HG03469 (cell line): Measurements from ENCODE around the gene TTC13.
"Not testable (repeated sequence)": the region's sequence is repeated elsewhere in the genome, so short reads cannot be mapped to it uniquely, and the experiment has no call there.

Experiments
- ATAC-seq: cut with Tn5 transposase; IDR thresholded peaks from one replicate; pipeline ENCODE4 v1.9.1; 2021; ENCODE audit warnings: mild to moderate bottlenecking, moderate library complexity, moderate number of reproducible peaks; ENCODE audit not compliant: unreplicated experiment

TTC13 gene

GRCh38 chr1:230992100-230992774 is 13.6 kb upstream of the TTC13 start:
- ATAC-seq, result no peak

- ATAC-seq, result no peak
Observed at GRCh38 chr1:230987448-230987847, 8.8 kb upstream of the TTC13 start.

DNA sequence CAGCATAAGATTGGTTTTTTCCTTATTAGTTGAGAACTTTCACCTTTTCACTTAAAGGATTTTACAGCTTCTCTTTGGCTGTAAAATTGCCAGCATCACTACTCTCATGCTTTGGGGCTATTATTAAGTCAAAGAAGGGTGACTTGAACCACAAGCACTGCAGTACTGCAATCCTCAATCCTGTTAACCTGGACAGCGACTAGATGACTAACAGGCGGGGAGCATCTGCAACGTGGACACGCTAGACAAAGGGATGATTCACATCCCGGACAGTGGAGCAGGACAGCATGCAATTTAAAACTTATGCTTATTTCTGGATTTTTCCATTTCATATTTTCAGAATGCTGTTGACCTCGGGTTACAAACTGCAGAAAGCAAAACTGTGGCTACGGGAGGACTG is 8.3 kb upstream of the TTC13 start:
- ATAC-seq, result no peak

DNA sequence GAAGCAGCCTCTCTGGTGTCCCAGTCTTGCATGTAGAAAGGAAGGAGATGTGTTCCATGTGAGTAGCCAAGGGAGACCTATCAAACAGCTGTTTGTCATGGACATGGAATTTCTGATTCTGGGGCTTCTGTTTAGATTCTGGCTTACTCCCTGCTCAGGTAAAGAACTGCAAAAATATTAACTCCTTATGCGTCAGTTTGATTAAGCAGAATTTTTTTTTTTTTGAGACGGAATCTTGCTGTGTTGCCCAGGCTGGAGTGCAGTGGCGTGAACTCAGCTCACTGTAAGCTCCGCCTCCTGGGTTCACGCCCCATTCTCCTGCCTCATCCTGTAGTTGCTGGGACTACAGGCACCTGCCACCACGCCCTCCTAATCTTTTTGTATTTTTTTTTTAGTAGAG is 7.0 kb upstream of the TTC13 start:
- no peak for ATAC-seq

DNA sequence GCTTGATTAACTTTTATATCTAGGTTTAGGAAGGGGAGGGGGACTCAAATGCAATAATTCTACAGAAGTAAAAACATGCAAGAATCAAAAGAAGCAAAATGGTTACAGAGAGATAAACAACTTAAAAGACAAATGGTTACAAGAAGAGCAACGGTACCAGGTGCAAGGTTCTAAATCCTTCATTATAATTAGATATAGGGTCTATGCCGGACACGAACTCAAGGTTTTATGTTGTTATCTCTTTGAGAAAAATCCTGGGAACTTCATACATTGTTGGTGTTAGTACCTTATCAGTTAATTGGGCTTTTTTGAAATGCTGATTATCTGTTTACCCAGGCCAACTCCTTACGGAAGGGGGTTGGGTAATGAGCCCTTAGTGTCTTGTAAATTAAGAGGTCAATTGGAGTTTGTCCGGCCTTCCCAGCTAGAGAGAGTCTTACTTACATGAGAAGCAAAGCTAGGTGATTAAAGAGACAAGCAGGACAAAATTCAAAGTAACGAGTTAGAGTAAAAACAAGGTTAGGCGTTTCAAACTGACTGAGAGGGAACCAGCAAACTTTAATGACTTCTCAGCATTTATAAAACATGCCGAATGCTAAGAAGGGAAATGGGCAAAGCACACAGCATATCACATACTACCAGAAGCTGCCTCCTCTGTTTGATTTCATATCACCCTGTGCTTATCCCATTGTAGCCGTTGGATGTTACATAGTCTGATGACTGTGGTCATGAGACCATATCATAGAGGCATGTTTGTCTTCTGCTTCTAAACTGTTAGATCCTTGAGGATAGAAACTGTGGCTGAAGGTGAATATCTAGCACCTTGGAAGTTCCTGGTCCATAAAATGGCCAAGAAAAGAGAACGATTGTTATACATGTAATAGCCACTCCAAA is 6.2 kb upstream of the TTC13 start:
- not testable (repeated sequence) for ATAC-seq

GRCh38 chr1:230983811-230984210 is 5.2 kb upstream of the TTC13 start:
- no peak for ATAC-seq

DNA sequence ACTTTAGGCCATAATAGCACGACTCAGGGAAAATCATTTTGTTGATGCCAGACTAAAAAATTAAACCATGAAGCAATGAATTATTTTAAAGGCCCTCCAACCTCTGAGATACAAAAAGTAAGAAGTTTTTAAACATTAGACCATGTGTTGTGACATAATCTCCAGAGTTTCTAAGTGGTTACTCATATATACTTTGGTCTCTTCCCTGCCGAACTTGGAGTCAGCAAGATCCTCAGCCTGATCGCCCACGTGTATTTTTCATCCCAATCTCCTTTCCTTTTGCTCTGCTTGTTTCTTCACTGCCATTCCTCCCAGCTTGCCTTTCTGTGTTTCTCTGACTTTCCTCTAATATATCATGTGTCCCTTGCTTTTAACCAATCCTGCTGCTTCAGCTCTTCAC is 4.0 kb upstream of the TTC13 start:
- no peak for ATAC-seq

- ATAC-seq, result no peak
Observed at GRCh38 chr1:230979952-230980351, 1.3 kb upstream of the TTC13 start.

GRCh38 chr1:230979389-230979716 is 692 bp upstream of the TTC13 start:
- no peak for ATAC-seq

- no peak for ATAC-seq
Observed at GRCh38 chr1:230977761-230978490, 735 bp downstream of the TTC13 start.

GRCh38 chr1:230976825-230977747 is 1.6 kb downstream of the TTC13 start:
- ATAC-seq, result no peak

GRCh38 chr1:230976360-230976759 is 2.3 kb downstream of the TTC13 start:
- ATAC-seq, result no peak

GRCh38 chr1:230975636-230976035 is 3.0 kb downstream of the TTC13 start:
- no peak for ATAC-seq

- ATAC-seq, result peak; percentile 86
Observed at GRCh38 chr1:230972855-230973271, 5.8 kb downstream of the TTC13 start.

DNA sequence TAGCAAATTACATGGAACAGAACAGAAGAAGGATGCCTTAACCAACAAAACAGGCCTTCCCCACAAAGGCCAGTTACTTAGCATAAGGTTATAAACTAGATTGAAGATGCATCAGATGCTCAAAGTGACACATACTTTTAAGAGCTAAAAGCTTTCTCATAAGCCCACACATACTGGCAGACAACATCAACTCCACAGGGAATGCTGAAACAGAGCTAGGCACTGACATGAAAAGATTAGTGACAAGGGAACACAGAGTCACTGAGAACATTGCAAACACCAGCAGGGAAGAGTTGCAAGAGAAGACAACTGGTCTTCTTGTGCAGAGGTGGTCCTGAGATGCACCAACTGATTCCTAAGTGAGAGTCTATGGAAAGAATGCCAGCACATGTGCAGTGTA is 6.9 kb downstream of the TTC13 start:
- no peak for ATAC-seq

- no peak for ATAC-seq
Observed at GRCh38 chr1:230970432-230970831, 8.2 kb downstream of the TTC13 start.

DNA sequence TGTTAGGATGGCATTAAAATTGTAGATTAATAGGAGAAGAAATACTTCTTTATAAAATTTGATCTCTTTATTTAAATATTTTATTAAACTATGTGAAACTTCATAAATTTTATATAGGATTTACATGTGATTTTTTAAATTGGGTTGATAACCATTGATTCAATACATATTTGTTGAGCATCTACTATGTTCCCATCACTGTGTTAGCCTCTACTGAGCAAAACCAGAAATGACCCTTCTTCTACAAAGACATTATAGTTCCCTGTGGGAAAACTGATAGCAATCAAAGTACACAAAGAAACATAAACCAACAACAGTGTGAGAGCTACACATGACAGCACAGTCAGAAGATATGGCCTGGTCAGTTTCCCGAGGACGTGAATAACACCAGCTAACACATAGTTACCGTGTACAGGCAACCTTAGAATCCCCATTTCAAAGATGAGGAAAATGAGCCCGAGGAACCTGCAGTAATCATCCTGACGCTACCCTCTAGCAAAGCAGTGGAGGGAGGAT is 12.2 kb downstream of the TTC13 start:
- no peak for ATAC-seq

- no peak for ATAC-seq
Observed at GRCh38 chr1:230965535-230965934, 13.1 kb downstream of the TTC13 start.

- no peak for ATAC-seq
Observed at GRCh38 chr1:230964896-230965295, 13.8 kb downstream of the TTC13 start.

DNA sequence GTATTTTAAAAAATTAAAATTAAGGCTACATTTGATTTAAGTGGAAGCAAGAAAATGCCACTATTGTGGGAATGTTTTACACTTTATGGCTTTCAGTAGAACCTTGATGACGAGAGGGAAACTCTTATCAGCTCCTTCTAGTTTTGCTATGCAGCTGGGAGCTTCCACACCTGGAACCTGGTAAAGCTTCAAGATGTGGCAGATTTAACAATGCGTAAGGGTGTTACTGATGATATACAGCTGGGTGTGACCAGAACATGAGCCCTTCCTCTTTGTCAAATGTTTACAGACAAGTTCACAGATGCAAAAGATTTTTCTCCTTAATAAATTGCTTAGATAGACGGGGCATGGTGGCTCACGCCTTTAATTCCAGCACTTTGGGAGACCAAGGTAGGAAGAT is 20.3 kb downstream of the TTC13 start:
- ATAC-seq, result no peak
